Gastrocnemius medialis (tissue), 4 donors: ENCODE data around the gene TMEM115. TPM values are rescaled to one million over a fixed set of nuclear protein-coding genes. Genes with fewer than 3 reads are reported as not detected.

Experiments used
- ATAC-seq, 2 donors: fragments of 150-250 bp; one replicate each; pipeline ENCODE4 v1.9.1; 2016
- DNase-seq, 2 donors: peaks; one replicate each; pipeline ENCODE4 v3.0.0-alpha.2; 2019
- H3K27ac ChIP-seq, 4 donors: fragments of 200-600 bp; sonication (generic); 1 replicate in 1 of 4; 2 replicates in 3 of 4; pipeline ENCODE4 v1.5.1; 2016 to 2018; ENCODE audit warnings: mild to moderate bottlenecking in 2 of 4, moderate library complexity in 1 of 4
- H3K27me3 ChIP-seq, 3 donors: fragments of 200-600 bp; sonication (generic) in 2 of 3; 1 replicate in 1 of 3; 2 replicates in 2 of 3; pipeline versions ENCODE4 v1.5.1 to v1.6.0; 2016 to 2019; ENCODE audit warnings: mild to moderate bottlenecking in 1 of 3, moderate library complexity in 1 of 3
- H3K36me3 ChIP-seq, 2 donors: fragments of 200-600 bp; sonication (generic) in 1 of 2; one replicate each; pipeline ENCODE4 v1.5.1; 2017 to 2018
- H3K4me1 ChIP-seq, 2 donors: fragments of 200-600 bp; sonication (generic) in 1 of 2; one replicate each; pipeline ENCODE4 v1.5.1; 2016 to 2017; ENCODE audit warnings: mild to moderate bottlenecking in 2 of 2
- H3K4me3 ChIP-seq, 4 donors: fragments of 200-600 bp; sonication (generic) in 3 of 4; 1 replicate in 1 of 4; 2 replicates in 3 of 4; pipeline ENCODE4 v1.5.1; 2016 to 2019; ENCODE audit warnings: mild to moderate bottlenecking in 2 of 4
- H3K9me3 ChIP-seq, 3 donors: fragments of 200-600 bp; sonication (generic) in 2 of 3; 1 replicate in 1 of 3; 2 replicates in 2 of 3; pipeline ENCODE4 v1.5.1; 2016 to 2019
- POLR2A ChIP-seq, 2 donors: fragments of 450-650 bp; IDR thresholded peaks; one replicate each; pipeline ENCODE4 v1.6.1; 2017; ENCODE audit warnings: antibody characterized with exemption in 2 of 2, mild to moderate bottlenecking in 2 of 2, moderate library complexity in 2 of 2
- in situ Hi-C, 4 donors: fragments of 200-750 bp; cut with MboI; loops; one replicate each; pipeline versions ENCODE4 v1.15.0 to v1.8.0; 2017; ENCODE audit warnings: low sequenced_read_pairs in 4 of 4
- intact Hi-C: fragments of 100-400 bp; cut with DNase I; formaldehyde crosslinking; loops from one replicate; pipeline ENCODE4 v1.15.1; 2023; ENCODE audit warnings: low total_unique reads
- total RNA-seq, 4 donors: library from RNA; depleted of rRNA; stranded (reverse); fragments of >200 nt; gene quantifications; one replicate each; pipeline versions ENCODE4 v1.1.0 to v1.2.3, GENCODE V29; 2016
- TF ChIP-seq, protein P1 (sequence below), 5 experiments: fragments of 450-650 bp in 3 of 5; fragments of 200-600 bp in 2 of 5; sonication (generic) in 2 of 5; IDR thresholded peaks in 4 of 5; conservative IDR thresholded peaks in 1 of 5; 1 replicate in 4 of 5; 2 replicates in 1 of 5; pipeline ENCODE4 v1.5.1; 2016 to 2019; ENCODE audit warnings: antibody characterized with exemption in 5 of 5, mild to moderate bottlenecking in 3 of 5, moderate library complexity in 3 of 5

Gene TMEM115
- total RNA-seq, 4 donors from 2014 or later: 26.9 to 57.8 (median 42.3) TPM

DNA sequence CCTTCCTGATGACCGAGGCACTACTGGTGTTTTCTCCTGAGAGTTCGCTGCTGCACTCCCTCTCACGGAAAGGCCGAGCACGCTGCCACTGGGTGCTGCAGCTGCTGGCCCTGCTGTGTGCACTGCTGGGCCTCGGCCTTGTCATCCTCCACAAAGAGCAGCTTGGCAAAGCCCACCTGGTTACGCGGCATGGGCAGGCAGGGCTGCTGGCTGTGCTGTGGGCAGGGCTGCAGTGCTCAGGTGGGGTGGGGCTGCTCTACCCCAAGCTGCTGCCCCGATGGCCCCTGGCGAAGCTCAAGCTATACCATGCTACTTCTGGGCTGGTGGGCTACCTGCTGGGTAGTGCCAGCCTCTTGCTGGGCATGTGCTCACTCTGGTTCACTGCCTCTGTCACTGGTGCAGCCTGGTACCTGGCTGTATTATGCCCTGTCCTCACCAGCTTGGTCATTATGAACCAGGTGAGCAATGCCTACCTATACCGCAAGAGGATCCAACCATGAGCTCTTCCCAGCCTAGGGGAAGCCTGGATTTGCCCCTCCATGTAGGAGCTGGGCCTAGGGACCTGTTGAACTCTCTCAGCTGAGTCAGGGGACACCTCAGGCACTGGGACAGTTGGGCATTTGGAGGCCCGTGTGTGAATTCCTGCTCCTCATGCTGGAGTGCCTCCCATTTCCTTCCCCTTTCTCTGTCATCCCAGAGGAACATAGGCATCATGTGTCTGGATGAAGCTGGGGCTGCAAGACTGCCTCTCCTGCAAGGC lies 5.9 kb downstream of the TMEM115 start:
- in situ Hi-C loops (loop anchor here in 1 of 4 donors (25.0 kb wide), 1 partner anchor 184 kb away; no protein-coding TSS in a partner anchor), intact Hi-C loops (loop anchor here (10.0 kb wide), 1 partner anchor 1041 kb away; the partner anchor contains the start of gene RBM15B)
- ATAC-seq (no peak), DNase-seq (no peak)
- no peak overlapping the region for H3K4me3 ChIP-seq
- TF ChIP-seq, protein P1, sequence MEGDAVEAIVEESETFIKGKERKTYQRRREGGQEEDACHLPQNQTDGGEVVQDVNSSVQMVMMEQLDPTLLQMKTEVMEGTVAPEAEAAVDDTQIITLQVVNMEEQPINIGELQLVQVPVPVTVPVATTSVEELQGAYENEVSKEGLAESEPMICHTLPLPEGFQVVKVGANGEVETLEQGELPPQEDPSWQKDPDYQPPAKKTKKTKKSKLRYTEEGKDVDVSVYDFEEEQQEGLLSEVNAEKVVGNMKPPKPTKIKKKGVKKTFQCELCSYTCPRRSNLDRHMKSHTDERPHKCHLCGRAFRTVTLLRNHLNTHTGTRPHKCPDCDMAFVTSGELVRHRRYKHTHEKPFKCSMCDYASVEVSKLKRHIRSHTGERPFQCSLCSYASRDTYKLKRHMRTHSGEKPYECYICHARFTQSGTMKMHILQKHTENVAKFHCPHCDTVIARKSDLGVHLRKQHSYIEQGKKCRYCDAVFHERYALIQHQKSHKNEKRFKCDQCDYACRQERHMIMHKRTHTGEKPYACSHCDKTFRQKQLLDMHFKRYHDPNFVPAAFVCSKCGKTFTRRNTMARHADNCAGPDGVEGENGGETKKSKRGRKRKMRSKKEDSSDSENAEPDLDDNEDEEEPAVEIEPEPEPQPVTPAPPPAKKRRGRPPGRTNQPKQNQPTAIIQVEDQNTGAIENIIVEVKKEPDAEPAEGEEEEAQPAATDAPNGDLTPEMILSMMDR (IDR thresholded peaks at IDR 0.05 in 4 of 5, conservative IDR thresholded peaks at IDR 0.05 in 1 of 5): no peak
- no peak for TF ChIP-seq POLR2A (IDR thresholded peaks at IDR 0.05)
- H3K4me1 ChIP-seq: peaks cover 61 to 67% of the 10 kb centered on the region in 2 donors
- H3K27ac ChIP-seq: no peak overlapping the region
- no peaks in the 10 kb centered on the region for H3K9me3 ChIP-seq
- peaks cover 0 to 48% of the 10 kb centered on the region in 2 donors for H3K36me3 ChIP-seq
- no peaks in the 10 kb centered on the region for H3K27me3 ChIP-seq

DNA sequence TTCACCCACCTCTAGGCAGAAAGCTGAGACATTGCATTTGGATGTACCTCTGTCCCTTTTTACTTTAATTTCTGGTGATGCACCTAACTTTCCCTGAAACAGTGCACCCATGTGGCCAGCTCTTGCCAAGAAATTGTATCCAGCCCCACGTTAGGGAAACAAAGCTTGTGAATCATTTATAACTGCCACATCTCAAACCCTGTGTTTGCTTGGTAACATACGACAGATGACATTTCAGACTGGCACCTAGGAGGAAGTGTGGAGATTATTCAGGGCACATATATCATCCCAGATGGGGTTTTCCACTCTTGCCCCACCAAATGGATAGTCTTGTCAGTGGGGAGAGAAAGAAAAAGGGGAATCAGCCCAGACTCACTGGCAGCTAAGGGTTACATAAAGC lies 6.5 kb downstream of the TMEM115 start:
- H3K27me3 ChIP-seq: no peaks in the 10 kb centered on the region
- no peak for ATAC-seq
- intact Hi-C loops: loop anchor here (10.0 kb wide), 1 partner anchor 1042 kb away; the partner anchor contains the start of gene RBM15B
- DNase-seq: no peak
- H3K27ac ChIP-seq: no peak overlapping the region
- peaks cover 0 to 50% of the 10 kb centered on the region in 2 donors for H3K36me3 ChIP-seq
- TF ChIP-seq POLR2A (IDR thresholded peaks at IDR 0.05): no peak
- TF ChIP-seq, protein P1 (IDR thresholded peaks at IDR 0.05 in 4 of 5, conservative IDR thresholded peaks at IDR 0.05 in 1 of 5): no peak
- no peak overlapping the region for H3K4me3 ChIP-seq
- H3K9me3 ChIP-seq: no peaks in the 10 kb centered on the region
- in situ Hi-C loops: loop anchor here in 1 of 4 donors (25.0 kb wide), 1 partner anchor 185 kb away; no protein-coding TSS in a partner anchor
- H3K4me1 ChIP-seq: peaks cover 54 to 64% of the 10 kb centered on the region in 2 donors

DNA sequence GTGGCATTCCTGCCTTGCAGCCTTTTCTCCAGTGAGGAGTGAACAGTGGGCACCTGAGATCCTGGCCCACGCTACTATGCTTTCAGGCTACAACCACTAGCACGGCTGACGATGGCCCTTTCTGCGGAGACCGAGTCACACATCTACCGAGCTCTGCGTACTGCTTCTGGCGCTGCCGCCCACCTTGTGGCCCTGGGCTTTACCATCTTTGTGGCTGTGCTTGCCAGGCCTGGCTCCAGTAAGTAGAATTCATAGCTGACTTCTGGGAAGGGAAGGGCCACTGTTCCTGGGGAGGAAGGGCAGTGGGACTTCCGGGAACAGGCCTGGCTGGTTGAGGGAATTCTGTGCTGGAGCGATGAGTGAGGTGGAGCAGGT lies 8.0 kb downstream of the TMEM115 start:
- in situ Hi-C loops: loop anchor here in 1 of 4 donors (25.0 kb wide), 1 partner anchor 186 kb away; no protein-coding TSS in a partner anchor
- peaks cover 0 to 39% of the 10 kb centered on the region in 2 donors for H3K36me3 ChIP-seq
- H3K27ac ChIP-seq: peak overlapping the region; percentile 86 to 97 (median 90)
- ATAC-seq: no peak
- intact Hi-C loops: loop anchor here (10.0 kb wide), 1 partner anchor 1043 kb away; the partner anchor contains the start of gene RBM15B
- H3K4me1 ChIP-seq: peaks cover 40 to 54% of the 10 kb centered on the region in 2 donors
- TF ChIP-seq, protein P1 (IDR thresholded peaks at IDR 0.05 in 4 of 5, conservative IDR thresholded peaks at IDR 0.05 in 1 of 5): no peak
- TF ChIP-seq POLR2A (IDR thresholded peaks at IDR 0.05): no peak
- peak overlapping the region; percentile 64 to 91 (median 76) for H3K4me3 ChIP-seq
- no peaks in the 10 kb centered on the region for H3K27me3 ChIP-seq
- no peaks in the 10 kb centered on the region for H3K9me3 ChIP-seq
- DNase-seq: no peak

DNA sequence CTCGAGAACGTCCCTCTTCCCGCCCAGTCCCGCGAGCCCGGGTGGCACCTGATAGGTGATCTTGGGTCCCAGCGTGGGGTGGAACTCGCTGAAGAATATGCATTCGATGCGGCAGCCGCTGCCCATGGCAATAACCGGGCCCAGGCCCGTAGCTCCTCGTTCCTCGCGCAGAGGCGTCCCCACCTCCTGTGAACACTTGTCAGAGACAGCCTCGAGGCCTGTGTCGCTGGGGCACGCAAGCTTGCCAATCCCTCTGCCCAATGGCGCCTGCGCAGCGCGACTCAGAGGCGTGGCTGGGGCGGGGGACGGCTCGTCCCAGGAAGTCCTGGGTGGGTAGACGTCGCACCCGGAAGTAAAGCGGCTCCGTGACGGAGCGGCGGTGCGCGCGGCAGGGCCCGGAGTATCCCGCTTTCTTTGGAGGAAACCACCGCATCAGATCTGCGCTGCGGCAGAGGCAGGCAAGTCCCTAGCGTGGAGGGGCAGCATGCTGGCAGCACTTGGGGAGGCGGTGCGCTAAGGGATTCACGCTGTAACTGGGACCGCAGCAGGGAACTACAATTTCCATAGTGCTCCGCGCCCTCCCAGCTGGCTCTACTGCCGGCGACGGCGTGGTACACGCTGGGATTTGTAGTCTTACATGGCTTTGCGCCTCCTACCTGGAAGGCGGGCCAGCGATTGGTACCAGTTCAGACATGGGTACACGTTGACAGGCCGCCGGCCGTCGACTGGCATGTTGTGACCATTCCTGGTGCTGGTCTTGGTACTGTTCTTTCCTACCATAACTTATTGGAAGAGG lies 8.6 kb downstream of the TMEM115 start, which contains the start of the genes CYB561D2 and NPRL2:
TSS of gene CYB561D2 (plus strand) at position 336 of the 796 bp plus-strand sequence. CDS start 572 bp downstream, outside the sequence.
TSS of gene NPRL2 (minus strand) at position 249 of the 796 bp plus-strand sequence. CDS start at position 126, 123 bp downstream.
- TF ChIP-seq, protein P1 (IDR thresholded peaks at IDR 0.05 in 4 of 5, conservative IDR thresholded peaks at IDR 0.05 in 1 of 5): peak in 1 of 5 experiments; percentile 6
- TF ChIP-seq POLR2A (IDR thresholded peaks at IDR 0.05): peak; percentile 90 to 92

More for the DNA sequence above, 8.6 kb downstream of the TMEM115 start, which contains the start of the genes CYB561D2 and NPRL2:
- DNase-seq (peak; percentile 94 to 97), ATAC-seq (peak; percentile 93 to 95)
- Histone ChIP-seq H3K36me3 (peaks cover 0 to 39% of the 10 kb centered on the region in 2 donors), H3K4me3 (peak within 1 kb of the TSS; percentile 64 to 91 (median 76)), H3K27ac (peak within 1 kb of the TSS; percentile 86 to 97 (median 90)), H3K9me3 (no peaks in the 10 kb centered on the region), H3K4me1 (peaks cover 34 to 51% of the 10 kb centered on the region in 2 donors), H3K27me3 (no peaks in the 10 kb centered on the region)
- in situ Hi-C loops (loop anchor here in 1 of 4 donors (25.0 kb wide), 1 partner anchor 187 kb away; no protein-coding TSS in a partner anchor), intact Hi-C loops (loop anchor here (10.0 kb wide), 1 partner anchor 1044 kb away; the partner anchor contains the start of gene RBM15B)
